NCI-H187 treated with DMSO at 0.1 percent for 48 hours (cell line): ENCODE measurements around the gene NUDT3.
"Not testable (repeated sequence)": the region's sequence is repeated elsewhere in the genome, so short reads cannot be mapped to it uniquely, and the experiment has no call there.

Experiments
- DNase-seq: peaks from one replicate; lab custom pipeline; 2025; lab: John Stamatoyannopoulos, UW

NUDT3 gene

GRCh38 chr6:34343806-34344205 is 48.7 kb downstream of the NUDT3 start:
- DNase-seq = no peak

GRCh38 chr6:34342247-34342646 is 50.2 kb downstream of the NUDT3 start:
- no peak for DNase-seq

DNA sequence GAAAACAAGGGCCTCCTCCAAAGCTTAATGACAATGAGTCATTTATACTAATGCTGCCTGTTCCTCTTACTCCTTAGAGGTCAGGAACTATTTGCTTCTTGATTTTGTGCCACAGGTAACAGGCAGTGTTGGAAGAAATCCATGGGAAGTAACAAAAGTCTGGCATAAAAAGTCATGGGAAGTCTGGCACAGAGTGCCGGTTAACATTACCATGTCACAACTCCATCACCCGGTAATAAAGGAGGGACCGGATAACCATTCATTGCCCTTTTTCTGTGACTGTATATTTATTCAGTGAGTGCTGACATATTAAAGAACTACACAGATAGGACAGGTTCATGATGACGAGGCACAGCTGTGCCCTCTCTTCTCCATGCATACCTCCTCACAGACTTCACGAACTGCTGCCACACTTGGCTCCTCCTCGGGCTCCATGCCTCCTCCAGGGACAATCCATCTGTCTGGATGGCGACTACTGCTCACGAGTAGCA is 50.9 kb downstream of the NUDT3 start:
- DNase-seq = no peak

DNA sequence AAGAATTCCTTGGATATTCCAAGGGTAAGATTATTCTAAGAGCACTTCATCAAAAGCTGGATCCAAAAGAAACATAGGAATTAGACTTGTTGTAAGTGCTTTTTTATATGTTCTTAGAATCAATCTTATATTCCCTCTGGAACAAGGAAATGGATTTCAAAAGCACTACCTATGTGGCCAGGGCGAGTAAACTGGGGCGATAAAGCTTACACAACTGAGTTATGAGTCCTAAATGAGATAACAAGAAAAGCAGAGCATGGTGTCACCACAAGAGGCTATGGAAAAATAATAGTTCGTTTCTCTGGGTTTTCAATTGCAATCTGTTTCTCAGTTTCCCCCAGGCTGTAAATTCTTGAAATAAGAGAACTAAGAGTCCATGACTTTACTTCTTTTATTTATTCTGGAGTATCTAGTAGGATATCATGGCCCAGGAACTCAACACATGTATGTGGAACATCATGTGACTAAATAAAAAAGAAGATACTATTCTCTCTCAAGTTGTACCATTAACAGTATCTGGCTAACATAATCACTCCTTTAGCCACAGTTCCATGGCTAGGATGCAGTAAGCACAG is 51.5 kb downstream of the NUDT3 start:
- no peak for DNase-seq

DNA sequence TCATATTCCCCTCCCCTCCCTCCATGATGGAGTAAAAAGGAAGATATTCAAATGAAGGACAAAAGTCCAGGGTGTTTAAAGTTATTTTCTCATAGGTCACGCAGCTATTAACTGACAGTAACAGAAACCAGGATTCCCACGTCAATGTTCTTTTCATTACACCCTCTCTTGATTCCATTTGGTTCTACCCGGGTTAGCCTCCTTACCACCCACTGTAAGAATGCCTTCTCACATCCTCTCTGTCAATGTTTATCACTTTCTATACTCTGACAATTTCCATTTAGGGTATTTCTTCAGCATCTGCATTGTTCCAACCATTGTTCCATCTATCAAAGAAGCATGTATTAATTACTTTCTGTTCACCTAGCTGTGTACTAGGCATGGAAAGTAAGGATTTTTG is 52.1 kb downstream of the NUDT3 start:
- no peak for DNase-seq

GRCh38 chr6:34339971-34340370 is 52.5 kb downstream of the NUDT3 start:
- DNase-seq = no peak

- DNase-seq = no peak
Measured at GRCh38 chr6:34339432-34339831, 53.0 kb downstream of the NUDT3 start.

DNA sequence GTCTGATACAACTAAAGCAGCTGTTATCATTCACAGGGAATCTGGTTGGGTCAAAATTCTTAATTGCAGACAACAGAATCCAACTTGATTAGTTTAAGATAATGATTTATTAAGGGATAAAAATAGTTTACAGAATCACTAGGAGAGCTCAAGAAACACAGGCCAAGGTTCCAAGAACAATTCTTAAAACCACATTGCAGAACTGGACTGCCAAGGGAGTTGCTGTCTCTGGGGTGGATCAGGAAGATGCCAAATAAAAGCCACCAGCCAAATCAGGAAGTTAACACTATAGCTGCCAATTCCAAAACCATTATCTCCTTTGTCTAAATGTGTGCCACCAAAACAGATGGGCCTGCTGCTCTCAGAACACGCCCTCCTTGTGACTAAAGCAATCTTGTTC is 53.7 kb downstream of the NUDT3 start:
- DNase-seq = no peak

DNA sequence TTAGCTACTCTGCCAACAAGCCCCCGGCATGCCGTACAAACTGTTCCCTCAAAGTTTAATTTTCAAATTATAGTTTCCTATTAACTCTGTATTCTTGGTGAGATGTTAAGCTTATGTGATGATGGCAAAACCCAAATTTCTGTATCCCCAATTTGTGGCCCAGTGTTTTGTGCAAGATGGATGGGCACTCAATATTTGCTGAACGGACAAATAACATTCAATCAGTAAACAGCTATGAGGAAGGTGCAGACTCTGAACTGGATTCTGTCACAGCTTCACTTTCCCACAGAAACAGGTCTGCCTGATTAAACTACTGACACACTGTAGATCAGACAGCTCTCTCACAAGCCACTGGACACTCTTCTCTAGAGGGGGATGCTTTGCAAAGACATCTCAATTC is 54.1 kb downstream of the NUDT3 start:
- no peak for DNase-seq

DNA sequence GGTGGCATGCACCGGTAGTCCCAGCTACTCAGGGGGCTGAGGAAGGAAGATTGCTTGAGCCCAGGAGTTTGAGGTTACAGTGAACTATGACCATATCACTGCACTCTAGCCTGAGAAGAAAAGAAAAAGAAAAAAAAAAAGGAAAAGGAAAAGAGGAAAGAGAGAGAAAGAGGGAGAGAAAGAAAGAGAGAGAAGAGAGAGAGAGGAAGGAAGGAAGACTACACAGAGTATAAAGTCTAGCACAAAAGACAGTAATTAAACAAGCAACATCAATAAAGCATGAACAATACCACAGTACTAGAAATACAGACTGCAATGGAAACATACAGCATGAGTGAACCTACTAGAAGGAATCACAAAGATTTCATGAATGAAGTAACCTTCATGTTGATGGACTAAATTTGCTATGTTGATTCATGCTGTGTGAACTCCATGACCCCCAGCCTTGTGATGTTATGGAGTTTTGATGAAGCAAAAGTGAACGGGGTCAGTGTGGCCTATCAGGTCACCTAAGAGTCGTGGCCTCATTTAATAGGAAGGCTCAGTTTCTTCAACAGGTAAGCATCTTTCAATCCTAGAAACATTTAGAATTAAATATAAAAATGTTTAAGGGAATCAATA is 57.6 kb downstream of the NUDT3 start:
- DNase-seq = no peak

DNA sequence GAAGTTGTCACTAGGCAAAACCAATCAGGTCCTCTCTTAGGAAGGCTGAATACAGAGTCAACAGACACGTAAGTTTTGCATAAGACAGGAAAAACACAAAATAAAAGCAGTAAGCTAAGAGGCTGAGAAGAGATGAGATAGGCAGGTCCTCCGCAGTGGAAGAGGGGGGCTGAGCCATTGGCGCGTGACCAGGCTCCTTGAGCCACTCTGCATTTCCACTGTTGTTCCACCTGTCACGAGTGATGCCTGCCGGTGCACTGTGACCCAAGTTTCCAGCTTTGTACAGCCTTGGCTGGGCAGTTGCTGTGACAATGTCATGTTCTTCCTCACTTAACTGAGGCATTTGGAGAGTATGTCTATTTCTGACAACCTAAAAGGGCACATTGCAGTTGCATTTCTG is 58.6 kb downstream of the NUDT3 start:
- DNase-seq = no peak

DNA sequence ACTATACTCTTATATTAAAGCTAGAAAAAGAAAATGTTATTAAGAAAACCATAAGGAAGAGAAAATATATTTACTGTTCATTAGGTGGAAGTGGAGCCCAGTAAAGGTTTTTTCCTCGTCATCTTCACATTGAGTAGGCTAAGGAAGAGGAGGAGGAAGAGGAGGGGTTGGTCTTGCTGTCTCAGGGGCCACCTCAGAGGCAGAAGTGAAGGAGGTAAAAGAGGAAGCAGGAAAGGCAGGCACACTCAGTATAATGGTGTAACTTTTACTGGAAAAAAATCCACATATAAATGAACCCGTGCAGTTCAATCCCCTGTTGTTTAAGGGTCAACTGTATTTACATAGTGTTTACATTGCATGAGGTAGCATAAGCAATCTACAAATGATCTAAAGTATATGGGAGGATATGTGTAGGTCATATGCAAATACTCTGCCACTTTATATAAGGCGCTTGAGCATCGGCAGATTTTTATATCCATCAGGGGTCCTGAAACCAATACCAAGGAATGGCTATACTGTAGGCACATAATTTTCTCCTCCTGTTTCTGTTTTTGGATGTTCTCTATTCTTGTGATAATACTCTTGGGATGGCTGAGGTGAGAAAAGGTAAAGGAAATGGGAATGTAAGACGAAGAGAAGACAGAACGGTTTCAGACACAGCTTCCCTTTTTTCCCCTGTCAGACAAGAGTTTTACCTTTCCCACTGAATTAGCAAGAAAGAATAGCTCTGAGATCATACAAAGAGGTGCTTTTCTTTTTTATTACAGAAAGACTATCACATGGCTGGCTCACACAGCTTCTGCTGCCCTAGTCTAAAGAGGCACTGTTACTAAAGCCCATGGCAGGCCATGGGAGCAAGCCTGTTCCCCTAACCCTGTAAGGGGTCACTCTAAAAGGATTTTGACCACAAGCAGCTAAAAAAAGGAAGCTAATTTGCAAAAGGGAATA is 59.9 kb downstream of the NUDT3 start:
- no peak for DNase-seq

DNA sequence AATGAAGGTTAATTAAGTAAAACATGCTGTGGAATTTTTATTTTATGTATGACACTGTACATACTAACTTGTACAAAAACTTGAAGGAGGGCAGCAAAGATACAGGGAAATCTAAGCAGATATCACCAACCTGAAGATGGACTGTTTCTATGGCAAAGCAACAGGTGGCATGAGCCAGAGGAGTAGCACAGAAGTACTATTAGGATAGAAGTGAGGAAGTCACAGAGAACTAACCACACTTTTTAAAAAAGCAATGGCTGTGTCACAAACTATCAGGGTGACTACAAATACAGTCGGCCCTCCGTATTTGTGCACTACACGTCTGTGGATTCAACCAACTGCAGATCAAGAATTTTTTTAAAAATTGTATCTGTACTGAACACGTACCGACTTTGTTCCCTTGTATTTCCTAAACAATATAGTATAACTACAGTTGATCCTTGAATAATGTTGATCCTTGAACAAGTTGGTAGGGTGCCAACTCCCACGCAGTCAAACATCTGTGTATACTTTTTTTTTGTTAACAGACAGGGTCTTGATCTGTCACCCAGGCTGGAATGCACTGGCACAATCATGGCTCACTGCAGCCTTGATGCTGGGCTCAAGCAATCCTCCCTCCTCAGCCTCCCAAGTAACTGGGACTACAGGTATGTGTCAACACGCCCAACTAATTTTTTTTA is 61.0 kb downstream of the NUDT3 start:
- DNase-seq = no peak

DNA sequence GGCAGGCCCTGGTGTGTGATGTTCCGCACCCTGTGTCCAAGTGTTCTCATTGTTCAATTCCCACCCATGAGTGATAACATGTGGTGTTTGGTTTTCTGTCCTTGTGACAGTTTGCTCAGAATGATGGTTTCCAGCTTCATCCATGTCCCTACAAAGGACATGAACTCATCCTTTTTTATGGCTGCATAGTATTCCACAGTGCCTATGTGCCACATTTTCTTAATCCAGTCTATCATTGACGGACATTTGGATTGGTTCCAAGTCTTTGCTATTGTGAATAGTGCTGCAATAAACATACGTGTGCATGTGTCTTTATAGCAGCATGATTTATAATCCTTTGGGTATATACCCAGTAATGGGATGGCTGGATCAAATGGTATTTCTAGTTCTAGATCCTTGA is 62.7 kb downstream of the NUDT3 start:
- not testable (repeated sequence) for DNase-seq

- DNase-seq = no peak
Measured at GRCh38 chr6:34328969-34329368, 63.5 kb downstream of the NUDT3 start.

DNA sequence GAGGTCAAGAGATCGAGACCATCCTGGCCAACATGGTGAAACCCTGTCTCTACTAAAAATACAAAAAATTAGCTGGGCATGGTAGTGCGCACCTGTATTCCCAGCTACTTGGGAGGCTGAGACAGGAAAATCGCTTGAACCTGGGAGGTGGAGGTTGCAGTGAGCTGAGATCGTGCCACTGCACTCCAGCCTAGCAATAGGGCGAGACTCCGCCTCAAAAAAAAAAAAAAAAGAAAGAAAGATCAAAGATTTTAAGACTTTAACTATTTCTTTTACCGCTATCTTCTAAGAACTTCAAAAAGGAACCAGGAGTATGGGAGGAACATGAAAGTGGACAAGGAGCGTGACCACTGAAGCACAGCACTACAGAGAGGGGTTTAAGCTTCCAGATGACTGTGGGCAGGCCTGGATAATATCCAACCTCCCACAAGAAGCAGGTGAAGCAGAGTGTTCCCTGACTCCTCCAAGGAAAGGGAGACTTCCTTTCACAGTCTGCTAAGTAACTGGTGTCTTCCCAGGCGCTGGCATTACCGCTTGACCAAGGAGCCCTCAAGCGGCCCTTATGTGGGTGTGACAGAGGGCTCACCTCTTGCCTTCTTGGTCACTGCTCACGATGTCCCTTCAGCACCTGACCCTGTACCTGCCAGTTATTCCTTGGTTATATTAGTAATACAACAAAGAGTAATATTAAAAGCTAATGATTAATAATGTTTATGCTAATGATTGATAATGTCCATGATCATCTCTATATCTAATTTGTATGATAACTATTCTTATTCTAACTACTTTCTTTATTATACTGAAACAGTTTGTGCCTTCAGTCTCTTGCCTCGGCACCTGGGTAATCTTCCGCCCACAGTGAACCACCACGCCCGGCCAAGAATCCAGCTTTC is 64.9 kb downstream of the NUDT3 start:
- not testable (repeated sequence) for DNase-seq

DNA sequence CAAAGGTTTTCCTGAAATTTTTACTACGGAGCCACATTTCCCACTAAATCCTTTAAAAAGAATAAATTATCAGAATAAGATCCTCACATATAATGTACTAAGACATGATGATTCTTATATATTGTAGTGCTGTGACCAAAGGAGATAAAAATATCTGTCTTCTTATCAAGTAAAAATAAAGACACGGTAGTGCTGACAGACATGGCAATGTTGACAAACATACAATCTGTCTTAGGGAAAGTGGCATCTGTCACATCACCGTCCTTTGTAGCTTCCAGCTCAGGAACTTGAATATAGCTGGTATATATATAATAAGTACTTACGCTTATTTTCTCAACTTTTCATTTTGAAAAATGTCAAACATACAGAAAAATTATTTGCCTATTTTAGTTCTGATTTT is 66.8 kb downstream of the NUDT3 start:
- DNase-seq = no peak

DNA sequence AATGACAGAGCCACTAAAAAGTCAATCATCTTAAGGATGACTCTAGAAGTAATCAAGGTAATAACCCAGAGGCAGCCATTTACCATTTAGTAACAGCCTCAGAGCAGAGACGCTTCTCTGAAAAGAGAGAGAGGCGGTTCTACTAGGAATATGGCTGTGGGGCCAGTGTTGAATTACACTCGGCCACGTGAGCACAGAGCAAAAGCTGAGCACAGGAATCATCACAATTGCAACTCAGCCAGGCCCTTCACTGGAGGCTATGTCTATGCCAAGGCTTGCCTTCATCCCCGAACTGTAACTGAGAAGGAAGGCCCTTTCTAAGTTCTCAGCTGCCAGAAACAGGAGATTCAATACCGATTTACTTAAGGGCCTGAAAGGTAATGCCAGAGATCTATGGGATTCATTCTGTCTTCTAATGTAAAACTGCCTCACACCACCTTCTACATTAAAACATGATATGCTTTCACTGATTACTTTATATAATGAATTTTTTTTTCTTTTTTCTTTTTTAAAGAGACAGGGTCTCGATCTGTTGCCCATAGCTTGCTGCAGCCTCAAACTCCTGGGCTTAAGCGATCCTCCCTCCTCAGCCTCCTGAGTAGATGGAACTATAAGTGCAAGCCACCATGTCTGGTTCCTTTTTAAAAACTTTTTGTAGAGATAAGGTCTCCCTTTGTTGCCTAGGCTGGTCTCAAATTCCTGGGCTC is 67.6 kb downstream of the NUDT3 start:
- DNase-seq = peak; percentile 16

DNA sequence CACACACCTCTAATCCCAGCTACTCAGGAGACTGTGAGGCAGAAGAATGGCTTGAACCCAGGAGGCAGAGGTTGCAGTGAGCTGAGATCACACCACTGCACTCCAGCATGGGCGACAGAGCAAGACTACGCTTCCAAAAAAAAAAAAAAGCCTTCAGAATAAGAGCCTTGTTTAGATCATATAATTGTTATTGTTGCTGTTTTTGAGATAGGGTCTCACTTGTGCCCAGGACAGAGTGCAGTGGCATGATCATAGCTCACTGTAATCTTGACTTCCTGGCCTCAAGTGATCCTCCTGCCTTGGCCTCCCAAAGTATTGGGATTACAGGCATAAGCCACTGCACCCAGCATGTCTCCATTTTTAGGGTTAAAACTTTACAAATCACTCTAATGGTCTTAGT is 68.2 kb downstream of the NUDT3 start:
- DNase-seq = not testable (repeated sequence)

DNA sequence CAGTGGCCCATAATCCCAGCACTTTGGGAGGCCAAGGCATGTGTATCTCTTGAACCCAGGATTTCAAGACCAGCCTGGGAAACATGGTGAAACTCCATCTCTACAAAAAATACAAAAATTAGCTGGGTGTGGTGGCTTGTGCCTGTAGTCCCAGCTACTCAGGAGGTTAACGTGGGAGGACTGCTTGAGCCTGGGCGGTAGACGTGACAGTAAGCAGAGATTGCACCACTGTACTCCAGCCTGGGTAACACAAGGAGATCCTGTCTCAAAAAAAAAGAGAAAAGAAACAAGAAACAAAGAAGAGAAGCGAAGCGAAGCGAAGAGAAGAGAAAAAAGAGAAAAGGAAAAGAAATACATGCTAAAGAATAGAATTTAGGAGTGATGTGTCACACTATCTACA is 69.2 kb downstream of the NUDT3 start:
- no peak for DNase-seq

DNA sequence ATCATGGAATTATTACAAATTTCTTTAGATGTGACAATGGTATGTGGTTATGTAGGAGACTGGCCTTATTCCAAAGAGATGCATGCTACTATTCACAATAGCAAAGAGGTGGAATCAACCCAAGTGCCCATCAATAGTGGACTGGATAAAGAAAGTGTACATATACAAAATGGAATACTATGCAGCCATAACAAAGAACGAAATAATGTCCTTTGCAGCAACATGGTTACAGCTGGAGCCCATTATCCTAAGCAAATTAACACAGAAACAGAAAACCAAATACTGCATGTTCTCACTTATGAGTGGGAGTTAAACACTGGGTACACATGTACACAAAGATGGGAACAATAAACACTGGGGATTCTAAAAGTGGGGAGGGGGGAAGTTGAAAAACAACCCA is 69.7 kb downstream of the NUDT3 start:
- DNase-seq = no peak
